Calu3 (cell line): ENCODE results near the gene ELL2. TPM values are rescaled to one million over a fixed set of nuclear protein-coding genes. Genes with fewer than 3 reads are reported as not detected.

Experiments
- BruUV-seq: library from RNA; stranded (reverse); fragments of 400-500 nt; replicated peaks from 2 replicates; lab custom pipeline; 2021; lab: Mats Ljungman, UMichigan
- CTCF ChIA-PET: fragments of 300-600 bp; sonication (Branson Sonifier 250); formaldehyde crosslinking; loops from one replicate; lab custom pipeline; 2022; ENCODE audit warnings: antibody characterized with exemption; lab: Charles Lee
- DNase-seq: peaks from one replicate; pipeline ENCODE4 v3.0.0; 2022
- H3K27ac Mint-ChIP-seq: one replicate; pipeline ENCODE4 v1.8.0; 2022; ENCODE audit warnings: mixed read lengths; ENCODE audit not compliant: unreplicated experiment
- H3K27me3 Mint-ChIP-seq: one replicate; pipeline ENCODE4 v1.8.0; 2022; ENCODE audit warnings: mixed read lengths; ENCODE audit not compliant: unreplicated experiment
- H3K36me3 Mint-ChIP-seq: one replicate; pipeline ENCODE4 v1.8.0; 2022; ENCODE audit warnings: mild to moderate bottlenecking, moderate library complexity, mixed read lengths; ENCODE audit not compliant: insufficient read depth, unreplicated experiment
- H3K4me1 Mint-ChIP-seq: one replicate; pipeline ENCODE4 v1.8.0; 2022; ENCODE audit warnings: mild to moderate bottlenecking, low read depth, mixed read lengths; ENCODE audit not compliant: unreplicated experiment
- H3K4me3 Mint-ChIP-seq: one replicate; pipeline ENCODE4 v1.8.0; 2022; ENCODE audit warnings: mild to moderate bottlenecking, low read depth, moderate library complexity, mixed read lengths; ENCODE audit not compliant: unreplicated experiment
- H3K9me3 Mint-ChIP-seq: one replicate; pipeline ENCODE4 v1.8.0; 2022; ENCODE audit warnings: low read depth, mixed read lengths; ENCODE audit not compliant: unreplicated experiment
- CTCF ChIP-seq: fragments of 200-600 bp; IDR thresholded peaks from one replicate; pipeline ENCODE4 v1.8.0; 2022; ENCODE audit warnings: antibody characterized with exemption; ENCODE audit not compliant: unreplicated experiment
- intact Hi-C: fragments of 100-400 bp; cut with micrococcal nuclease; formaldehyde crosslinking; loops from one replicate; pipeline ENCODE4 v1.10.0; 2022; ENCODE audit not compliant: unreplicated experiment
- total RNA-seq: library from RNA; stranded (reverse); gene quantifications from 2 replicates; pipeline ENCODE4 v1.2.3, GENCODE V29; 2022

ELL2 gene
- total RNA-seq, 1 experiment from 2014 or later: 57.7 TPM

- Mint-ChIP-seq H3K4me1 (peaks cover 48% of the 10 kb centered on the region), H3K36me3 (peaks cover 12% of the 10 kb centered on the region), H3K27ac (peak overlapping the region; percentile 80), H3K4me3 (peak overlapping the region; percentile 63), H3K27me3 (no peaks in the 10 kb centered on the region), H3K9me3 (no peaks in the 10 kb centered on the region)
- CTCF ChIA-PET: interaction anchor here (2.1 kb wide), 1 partner anchor 477 kb away, joined by 7 read pairs; no protein-coding TSS in a partner anchor
- peak; percentile 98 for TF ChIP-seq CTCF
- no TSS peak for BruUV-seq
- intact Hi-C loops: loop anchor here (1.0 to 10.0 kb wide), 5 partner anchors 100 to 742 kb away; partner anchors contain the start of gene PCSK1
- DNase-seq: peak; percentile 95
Observed at GRCh38 chr5:95858661-95859595, 102.7 kb downstream of the ELL2 start.

GRCh38 chr5:95858023-95858461, 103.6 kb downstream of the ELL2 start:
- no peaks in the 10 kb centered on the region for H3K9me3 Mint-ChIP-seq
- no peak overlapping the region for H3K27ac Mint-ChIP-seq
- H3K27me3 Mint-ChIP-seq: no peaks in the 10 kb centered on the region
- BruUV-seq: no TSS peak
- H3K4me3 Mint-ChIP-seq: peak overlapping the region; percentile 63
- H3K4me1 Mint-ChIP-seq: peaks cover 45% of the 10 kb centered on the region
- CTCF ChIA-PET: interaction anchor here (1.0 to 2.1 kb wide), 2 partner anchors 478 to 480 kb away, joined by 3 to 7 read pairs; no protein-coding TSS in a partner anchor
- no peak for TF ChIP-seq CTCF
- no peak for DNase-seq
- intact Hi-C loops: loop anchor here (1.0 to 10.0 kb wide), 4 partner anchors 101 to 743 kb away; partner anchors contain the start of gene PCSK1
- peaks cover 12% of the 10 kb centered on the region for H3K36me3 Mint-ChIP-seq

DNA sequence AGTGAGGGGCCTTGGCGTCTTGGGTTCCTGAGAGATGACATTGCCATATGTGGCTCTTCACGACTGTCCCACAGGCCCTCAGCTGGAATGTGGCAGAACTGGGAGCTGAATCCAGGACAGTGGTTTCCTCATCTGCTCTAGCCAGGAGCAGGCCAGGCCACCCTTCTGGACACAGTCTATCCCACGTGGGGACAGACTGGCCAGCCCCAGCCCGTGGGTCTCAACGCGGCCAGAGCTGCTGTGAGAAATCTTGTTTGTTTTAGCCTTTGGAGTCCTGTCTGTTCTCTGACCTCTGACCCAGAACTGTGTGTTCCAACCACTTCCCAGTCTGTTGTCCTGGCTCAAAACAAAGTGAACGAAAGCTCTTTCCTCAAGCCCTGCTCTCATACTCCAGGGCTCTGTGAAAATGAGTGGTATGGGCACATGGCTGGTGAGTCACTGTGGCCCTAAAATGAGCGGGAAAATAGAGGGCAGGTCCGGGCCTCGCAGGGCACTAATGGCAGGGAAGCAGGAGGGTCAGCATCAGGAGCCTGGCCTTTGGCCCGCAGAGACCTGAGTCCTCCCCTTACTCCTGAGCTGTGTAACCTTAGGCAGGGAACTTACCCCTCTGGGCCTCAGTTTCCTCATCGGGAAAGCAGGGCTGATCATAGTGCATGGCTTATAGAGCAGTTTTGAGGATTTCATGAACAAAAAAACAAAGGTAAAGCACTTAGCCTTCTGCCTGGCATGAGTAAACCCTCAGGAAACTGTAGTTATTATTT, 104.3 kb downstream of the ELL2 start:
- no TSS peak for BruUV-seq
- intact Hi-C loops: loop anchor here (5.0 to 10.0 kb wide), 2 partner anchors 320 to 577 kb away; partner anchors contain the start of gene PCSK1
- Mint-ChIP-seq H3K9me3 (no peaks in the 10 kb centered on the region), H3K4me3 (no peak overlapping the region), H3K27ac (no peak overlapping the region), H3K27me3 (no peaks in the 10 kb centered on the region), H3K4me1 (peaks cover 45% of the 10 kb centered on the region), H3K36me3 (peaks cover 8% of the 10 kb centered on the region)
- DNase-seq: no peak
- TF ChIP-seq CTCF: no peak
- CTCF ChIA-PET: interaction anchor here (0.7 to 1.0 kb wide), 2 partner anchors 30 to 480 kb away, joined by 3 to 5 read pairs; no protein-coding TSS in a partner anchor

- Mint-ChIP-seq H3K36me3 (peaks cover 5% of the 10 kb centered on the region), H3K9me3 (no peaks in the 10 kb centered on the region), H3K27ac (no peak overlapping the region), H3K4me3 (no peak overlapping the region), H3K4me1 (peaks cover 41% of the 10 kb centered on the region), H3K27me3 (no peaks in the 10 kb centered on the region)
- no peak for DNase-seq
- TF ChIP-seq CTCF: no peak
- no TSS peak for BruUV-seq
- intact Hi-C loops: loop anchor here (5.0 to 10.0 kb wide), 2 partner anchors 321 to 578 kb away; partner anchors contain the start of gene PCSK1
- CTCF ChIA-PET: interaction anchor here (0.7 kb wide), 1 partner anchor 31 kb away, joined by 5 read pairs; no protein-coding TSS in a partner anchor
Observed at GRCh38 chr5:95856501-95856981, 105.1 kb downstream of the ELL2 start.
